Activated CD4-positive, alpha-beta T cell treated with anti-CD3 and anti-CD28 coated beads, Interleukin-2, amount 10 ng/mL, durations not matched to agents 7 days and 5 days (primary cell): ENCODE data around the gene PDCD1LG2. TPM values are rescaled to one million over a fixed set of nuclear protein-coding genes. Genes with fewer than 3 reads are reported as not detected.
A peak's percentile ranks its signal among the peaks of the same experiment; 100 is the strongest.

Experiments used
- CTCF ChIA-PET: fragments of 350-600 bp; sonication (Branson Sonifier 250); formaldehyde crosslinking; loops from one replicate; lab custom pipeline; 2021; ENCODE audit warnings: antibody characterized with exemption; lab: Charles Lee
- POLR2A ChIA-PET: fragments of 350-600 bp; sonication (Branson Sonifier 250); formaldehyde crosslinking; loops from one replicate; lab custom pipeline; 2021; ENCODE audit warnings: antibody characterized with exemption; lab: Charles Lee
- DNase-seq: peaks from one replicate; pipeline ENCODE4 v3.0.0-alpha.2; 2020
- H3K27ac Mint-ChIP-seq: one replicate; pipeline ENCODE4 v1.8.0; 2021; ENCODE audit warnings: mild to moderate bottlenecking, moderate library complexity, mixed read lengths
- H3K27me3 Mint-ChIP-seq: one replicate; pipeline ENCODE4 v1.8.0; 2021; ENCODE audit warnings: mixed read lengths
- H3K36me3 Mint-ChIP-seq: one replicate; pipeline ENCODE4 v1.8.0; 2021; ENCODE audit warnings: low read depth, mixed read lengths
- H3K4me1 Mint-ChIP-seq: one replicate; pipeline ENCODE4 v1.8.0; 2021; ENCODE audit warnings: mixed read lengths
- H3K4me3 Mint-ChIP-seq: one replicate; pipeline ENCODE4 v1.8.0; 2021; ENCODE audit warnings: mild to moderate bottlenecking, moderate library complexity, mixed read lengths
- H3K9me3 Mint-ChIP-seq: one replicate; pipeline ENCODE4 v1.8.0; 2021; ENCODE audit warnings: mixed read lengths
- total RNA-seq, 2 experiments: library from RNA; stranded (reverse); gene quantifications; one replicate each; pipeline ENCODE4 v1.2.3, GENCODE V29; 2021

Gene PDCD1LG2
- total RNA-seq, 2 experiments from 2014 or later, result 2.2 TPM

GRCh38 chr9:5518171-5518936 lies 8.0 kb downstream of the PDCD1LG2 start:
- no peak overlapping the region for H3K27ac Mint-ChIP-seq
- H3K4me3 Mint-ChIP-seq, result no peak overlapping the region
- ChIA-PET CTCF (interaction anchor here (0.6 to 1.0 kb wide), 3 partner anchors 13 to 306 kb away, joined by 3 read pairs; no protein-coding TSS in a partner anchor), POLR2A (interaction anchor here (0.6 kb wide), 1 partner anchor 55 kb away, joined by 3 read pairs; no protein-coding TSS in a partner anchor)
- DNase-seq, result no peak
- peaks cover 21% of the 10 kb centered on the region for H3K4me1 Mint-ChIP-seq
- H3K9me3 Mint-ChIP-seq, result peaks cover 5% of the 10 kb centered on the region
- H3K36me3 Mint-ChIP-seq, result peaks cover 13% of the 10 kb centered on the region
- no peaks in the 10 kb centered on the region for H3K27me3 Mint-ChIP-seq

GRCh38 chr9:5518937-5519319 lies 8.6 kb downstream of the PDCD1LG2 start:
- DNase-seq, result no peak
- CTCF ChIA-PET, result interaction anchor here (1.0 kb wide), 1 partner anchor 12 kb away, joined by 3 read pairs; no protein-coding TSS in a partner anchor
- H3K9me3 Mint-ChIP-seq, result peaks cover 2% of the 10 kb centered on the region
- H3K27ac Mint-ChIP-seq, result peak overlapping the region; percentile 25
- peaks cover 17% of the 10 kb centered on the region for H3K36me3 Mint-ChIP-seq
- POLR2A ChIA-PET, result no interaction called here
- peaks cover 21% of the 10 kb centered on the region for H3K4me1 Mint-ChIP-seq
- no peaks in the 10 kb centered on the region for H3K27me3 Mint-ChIP-seq
- no peak overlapping the region for H3K4me3 Mint-ChIP-seq

- H3K4me1 Mint-ChIP-seq, result peaks cover 7% of the 10 kb centered on the region
- H3K4me3 Mint-ChIP-seq, result no peak overlapping the region
- no peaks in the 10 kb centered on the region for H3K27me3 Mint-ChIP-seq
- ChIA-PET CTCF (interaction anchor here (0.6 kb wide), 1 partner anchor 9 kb away, joined by 3 read pairs; no protein-coding TSS in a partner anchor), POLR2A (no interaction called here)
- H3K27ac Mint-ChIP-seq, result no peak overlapping the region
- peaks cover 2% of the 10 kb centered on the region for H3K9me3 Mint-ChIP-seq
- H3K36me3 Mint-ChIP-seq, result peaks cover 14% of the 10 kb centered on the region
- DNase-seq, result no peak
Measured at GRCh38 chr9:5524090-5524489, 13.8 kb downstream of the PDCD1LG2 start.

GRCh38 chr9:5529683-5530221 lies 19.4 kb downstream of the PDCD1LG2 start:
- POLR2A ChIA-PET, result no interaction called here
- CTCF ChIA-PET, result interaction anchor here (1.3 to 1.7 kb wide), 2 partner anchors 8 to 16 kb away, joined by 3 to 5 read pairs; no protein-coding TSS in a partner anchor
- Mint-ChIP-seq H3K4me3 (no peak overlapping the region), H3K36me3 (peaks cover 10% of the 10 kb centered on the region), H3K27ac (no peak overlapping the region), H3K4me1 (peaks cover 23% of the 10 kb centered on the region), H3K27me3 (no peaks in the 10 kb centered on the region), H3K9me3 (no peaks in the 10 kb centered on the region)
- no peak for DNase-seq

GRCh38 chr9:5531101-5531882 lies 21.0 kb downstream of the PDCD1LG2 start:
- Mint-ChIP-seq H3K27me3 (no peaks in the 10 kb centered on the region), H3K27ac (peak overlapping the region; percentile 10), H3K36me3 (peaks cover 17% of the 10 kb centered on the region), H3K9me3 (no peaks in the 10 kb centered on the region), H3K4me1 (peaks cover 23% of the 10 kb centered on the region), H3K4me3 (no peak overlapping the region)
- DNase-seq, result no peak
- ChIA-PET POLR2A (no interaction called here), CTCF (interaction anchor here (0.6 to 1.7 kb wide), 5 partner anchors 10 to 446 kb away, joined by 3 to 5 read pairs (median 3); no protein-coding TSS in a partner anchor)

GRCh38 chr9:5532306-5532705 lies 22.0 kb downstream of the PDCD1LG2 start:
- POLR2A ChIA-PET, result no interaction called here
- Mint-ChIP-seq H3K27me3 (no peaks in the 10 kb centered on the region), H3K4me1 (peaks cover 23% of the 10 kb centered on the region), H3K9me3 (no peaks in the 10 kb centered on the region), H3K27ac (no peak overlapping the region), H3K4me3 (no peak overlapping the region), H3K36me3 (peaks cover 24% of the 10 kb centered on the region)
- CTCF ChIA-PET, result no interaction called here
- DNase-seq, result no peak

- Mint-ChIP-seq H3K36me3 (peaks cover 26% of the 10 kb centered on the region), H3K9me3 (no peaks in the 10 kb centered on the region), H3K27ac (no peak overlapping the region), H3K4me1 (peaks cover 23% of the 10 kb centered on the region), H3K27me3 (no peaks in the 10 kb centered on the region), H3K4me3 (no peak overlapping the region)
- POLR2A ChIA-PET, result no interaction called here
- DNase-seq, result no peak
- CTCF ChIA-PET, result no interaction called here
Measured at GRCh38 chr9:5532790-5533189, 22.5 kb downstream of the PDCD1LG2 start.

GRCh38 chr9:5536684-5537083 lies 26.4 kb downstream of the PDCD1LG2 start:
- Mint-ChIP-seq H3K27me3 (no peaks in the 10 kb centered on the region), H3K27ac (no peak overlapping the region), H3K4me3 (no peak overlapping the region), H3K9me3 (peaks cover 9% of the 10 kb centered on the region), H3K36me3 (peaks cover 35% of the 10 kb centered on the region), H3K4me1 (peaks cover 26% of the 10 kb centered on the region)
- ChIA-PET POLR2A (no interaction called here), CTCF (no interaction called here)
- DNase-seq, result no peak

- H3K4me1 Mint-ChIP-seq, result peaks cover 20% of the 10 kb centered on the region
- no peak overlapping the region for H3K4me3 Mint-ChIP-seq
- ChIA-PET CTCF (no interaction called here), POLR2A (no interaction called here)
- no peak for DNase-seq
- peaks cover 19% of the 10 kb centered on the region for H3K9me3 Mint-ChIP-seq
- H3K36me3 Mint-ChIP-seq, result peaks cover 14% of the 10 kb centered on the region
- H3K27ac Mint-ChIP-seq, result no peak overlapping the region
- H3K27me3 Mint-ChIP-seq, result no peaks in the 10 kb centered on the region
Measured at GRCh38 chr9:5543875-5544702, 33.8 kb downstream of the PDCD1LG2 start.

- ChIA-PET CTCF (interaction anchor here (0.6 to 1.8 kb wide), 8 partner anchors 8 to 70 kb away, joined by 3 to 7 read pairs (median 4); no protein-coding TSS in a partner anchor), POLR2A (no interaction called here)
- H3K27me3 Mint-ChIP-seq, result no peaks in the 10 kb centered on the region
- H3K9me3 Mint-ChIP-seq, result no peaks in the 10 kb centered on the region
- DNase-seq, result no peak
- no peaks in the 10 kb centered on the region for H3K4me1 Mint-ChIP-seq
- H3K4me3 Mint-ChIP-seq, result no peak overlapping the region
- H3K36me3 Mint-ChIP-seq, result peaks cover 11% of the 10 kb centered on the region
- no peak overlapping the region for H3K27ac Mint-ChIP-seq
Measured at GRCh38 chr9:5549658-5550650, 39.6 kb downstream of the PDCD1LG2 start.

GRCh38 chr9:5551368-5552150 lies 41.2 kb downstream of the PDCD1LG2 start:
- peaks cover 21% of the 10 kb centered on the region for H3K36me3 Mint-ChIP-seq
- H3K27ac Mint-ChIP-seq, result no peak overlapping the region
- CTCF ChIA-PET, result no interaction called here
- POLR2A ChIA-PET, result no interaction called here
- H3K9me3 Mint-ChIP-seq, result peaks cover 4% of the 10 kb centered on the region
- peaks cover 4% of the 10 kb centered on the region for H3K4me1 Mint-ChIP-seq
- H3K4me3 Mint-ChIP-seq, result no peak overlapping the region
- no peaks in the 10 kb centered on the region for H3K27me3 Mint-ChIP-seq
- no peak for DNase-seq
